HCT116 (cell line): ENCODE results near the gene WDR88. TPM values are rescaled to one million over a fixed set of nuclear protein-coding genes. Genes with fewer than 3 reads are reported as not detected.

Experiments used
- ATAC-seq: fragments of 200-7000 bp; cut with Tn5 transposase; 2 replicates; pipeline ENCODE4 v1.9.1; 2020; ENCODE audit warnings: mild to moderate bottlenecking, moderate library complexity
- BruUV-seq: library from RNA; stranded (reverse); fragments of 400-500 nt; replicated peaks from 2 replicates; lab custom pipeline; 2021; lab: Mats Ljungman, UMichigan
- CTCF ChIA-PET: fragments of 300-600 bp; sonication (Branson Sonifier 250); formaldehyde crosslinking; loops from one replicate; lab custom pipeline; 2021; ENCODE audit warnings: antibody characterized with exemption; lab: Charles Lee
- POLR2A ChIA-PET: fragments of 300-600, 350-600 bp; sonication (Branson Sonifier 250); formaldehyde crosslinking; loops from one replicate; lab custom pipeline; 2021; ENCODE audit warnings: antibody characterized with exemption; lab: Charles Lee
- RAD21 ChIA-PET, 2 experiments: fragments of 300-600 bp; sonication (Branson Sonifier 250); formaldehyde crosslinking; loops; one replicate each; lab custom pipeline; 2023; ENCODE audit warnings: low total read pairs in 2 of 2; ENCODE audit not compliant: uncharacterized antibody in 2 of 2, unreplicated experiment in 2 of 2, low non-redundant PET in 1 of 2; lab: Charles Lee
- DNase-seq: peaks from one replicate; pipeline ENCODE4 v3.0.0-alpha.2; 2010; ENCODE audit warnings: low read depth, low spot score
- H2AFZ ChIP-seq: fragments of 200-600 bp; shearing (Covaris generic), sonication (generic); 2 replicates; pipeline ENCODE4 v1.6.1; 2017; ENCODE audit warnings: low read depth, mixed run types, mixed read lengths, antibody characterized with exemption, low read length; ENCODE audit not compliant: poor library complexity, severe bottlenecking
- H3K27ac ChIP-seq: 2 replicates; pipeline ENCODE4 v1.5.1; 2012; ENCODE audit warnings: low read depth, low read length
- H3K27me3 ChIP-seq: fragments of 200-600 bp; sonication (generic); 2 replicates; pipeline ENCODE4 v1.6.1; 2016; ENCODE audit warnings: mixed run types, low read length, mixed read lengths; ENCODE audit not compliant: insufficient read depth
- H3K36me3 ChIP-seq, 2 experiments: fragments of 200-500 bp in 1 of 2; fragments of 200-600 bp in 1 of 2; sonication (Bioruptor generic) in 1 of 2; sonication (generic) in 1 of 2; 2 replicates each; pipeline versions ENCODE4 v1.5.1 to v1.6.1; 2014 to 2016; ENCODE audit warnings: low read length in 2 of 2, inconsistent platforms in 1 of 2, mixed read lengths in 1 of 2, mixed run types in 1 of 2; ENCODE audit not compliant: insufficient read depth in 2 of 2, control insufficient read depth in 1 of 2
- H3K4me1 ChIP-seq, 2 experiments: fragments of 200-600 bp in 1 of 2; sonication (generic) in 1 of 2; 2 replicates each; pipeline versions ENCODE4 v1.5.1 to v1.6.1; 2012 to 2017; ENCODE audit warnings: low read length in 2 of 2, inconsistent platforms in 1 of 2, mild to moderate bottlenecking in 1 of 2, mixed read lengths in 1 of 2, mixed run types in 1 of 2, moderate library complexity in 1 of 2; ENCODE audit not compliant: insufficient read depth in 2 of 2, control insufficient read depth in 1 of 2
- H3K4me2 ChIP-seq: fragments of 200-600 bp; sonication (generic); 2 replicates; pipeline ENCODE4 v1.6.1; 2017; ENCODE audit warnings: mixed run types, low read length, mixed read lengths
- H3K4me3 ChIP-seq, 2 experiments: fragments of 200-600 bp in 1 of 2; sonication (generic) in 1 of 2; replicated peaks in 1 of 2; 2 replicates each; pipeline ENCODE4 v1.5.1; 2011 to 2016; ENCODE audit warnings: low read length in 2 of 2, control low read depth in 1 of 2, low read depth in 1 of 2, mild to moderate bottlenecking in 1 of 2, mixed read lengths in 1 of 2, mixed run types in 1 of 2
- H3K79me2 ChIP-seq: fragments of 200-600 bp; sonication (generic); 2 replicates; pipeline ENCODE4 v1.6.1; 2017; ENCODE audit warnings: mild to moderate bottlenecking, mixed run types, low read length, moderate library complexity, mixed read lengths; ENCODE audit not compliant: insufficient read depth
- H3K9ac ChIP-seq: fragments of 200-600 bp; sonication (generic); 2 replicates; pipeline ENCODE4 v1.6.1; 2016; ENCODE audit warnings: low read length, mixed read lengths
- H3K9me2 ChIP-seq: fragments of 200-600 bp; sonication (generic), shearing (Covaris generic); 2 replicates; pipeline ENCODE4 v1.6.1; 2017; ENCODE audit warnings: mixed run types, mild to moderate bottlenecking, moderate library complexity; ENCODE audit not compliant: insufficient read depth
- H3K9me3 ChIP-seq, 2 experiments: fragments of 200-500 bp in 1 of 2; fragments of 200-600 bp in 1 of 2; sonication (Bioruptor generic) in 1 of 2; sonication (generic) in 1 of 2; 2 replicates each; pipeline ENCODE4 v1.6.1; 2014 to 2017; ENCODE audit warnings: low read length in 2 of 2, mixed read lengths in 2 of 2, inconsistent platforms in 1 of 2, low read depth in 1 of 2, mild to moderate bottlenecking in 1 of 2, mixed run types in 1 of 2, moderate library complexity in 1 of 2; ENCODE audit not compliant: control insufficient read depth in 1 of 2, insufficient read depth in 1 of 2
- H4K20me1 ChIP-seq: fragments of 200-600 bp; sonication (generic), shearing (Covaris generic); 2 replicates; pipeline ENCODE4 v1.6.1; 2017; ENCODE audit warnings: mixed run types, mild to moderate bottlenecking, moderate library complexity; ENCODE audit not compliant: insufficient read depth
- CBX3 ChIP-seq: IDR thresholded peaks from 2 replicates; pipeline ENCODE4 v1.6.1; 2012; ENCODE audit warnings: low read depth
- ELF1 ChIP-seq: IDR thresholded peaks from 2 replicates; pipeline ENCODE4 v1.6.1; 2012; ENCODE audit warnings: low read depth, borderline replicate concordance
- FOSL1 ChIP-seq: IDR thresholded peaks from 2 replicates; pipeline ENCODE4 v1.6.1; 2012; ENCODE audit warnings: low read depth
- POLR2AphosphoS5 ChIP-seq: IDR thresholded peaks from 2 replicates; pipeline ENCODE4 v1.6.1; 2011; ENCODE audit warnings: mild to moderate bottlenecking, low read depth, low read length, moderate library complexity
- RAD21 ChIP-seq: IDR thresholded peaks from 2 replicates; pipeline ENCODE4 v1.6.1; 2012; ENCODE audit warnings: low read depth, mild to moderate bottlenecking
- SRF ChIP-seq: IDR thresholded peaks from 2 replicates; pipeline ENCODE4 v1.6.1; 2012; ENCODE audit warnings: low read depth
- TCF7L2 ChIP-seq: IDR thresholded peaks from 2 replicates; pipeline ENCODE4 v1.7.0; 2011; ENCODE audit warnings: borderline replicate concordance, inconsistent platforms; ENCODE audit not compliant: insufficient read depth, insufficient read length; ENCODE audit errors: extremely low read depth
- YY1 ChIP-seq: IDR thresholded peaks from 2 replicates; pipeline ENCODE4 v1.6.1; 2011; ENCODE audit warnings: low read length, low read depth, moderate library complexity, mild to moderate bottlenecking; ENCODE audit not compliant: insufficient replicate concordance; ENCODE audit errors: extremely low read depth
- ZNF274 ChIP-seq: fragments of 200-500 bp; sonication (Bioruptor generic); IDR thresholded peaks from 2 replicates; pipeline ENCODE4 v1.6.1; 2014; ENCODE audit warnings: mild to moderate bottlenecking, low read depth, low read length, inconsistent platforms
- intact Hi-C: fragments of 100-400 bp; cut with micrococcal nuclease; formaldehyde crosslinking; loops from 2 replicates; pipeline ENCODE4 v1.10.0; 2022
- total RNA-seq: library from RNA; stranded (reverse); gene quantifications from one replicate; pipeline ENCODE4 v1.2.1, GENCODE V29; 2021; ENCODE audit not compliant: unreplicated experiment
- TF ChIP-seq, protein P1 (sequence below): IDR thresholded peaks from 2 replicates; pipeline ENCODE4 v1.6.1; 2012
- TF ChIP-seq, protein P2 (sequence below): IDR thresholded peaks from 2 replicates; pipeline ENCODE4 v1.6.1; 2012

Gene WDR88
- total RNA-seq, 1 experiment from 2014 or later, result not detected

DNA sequence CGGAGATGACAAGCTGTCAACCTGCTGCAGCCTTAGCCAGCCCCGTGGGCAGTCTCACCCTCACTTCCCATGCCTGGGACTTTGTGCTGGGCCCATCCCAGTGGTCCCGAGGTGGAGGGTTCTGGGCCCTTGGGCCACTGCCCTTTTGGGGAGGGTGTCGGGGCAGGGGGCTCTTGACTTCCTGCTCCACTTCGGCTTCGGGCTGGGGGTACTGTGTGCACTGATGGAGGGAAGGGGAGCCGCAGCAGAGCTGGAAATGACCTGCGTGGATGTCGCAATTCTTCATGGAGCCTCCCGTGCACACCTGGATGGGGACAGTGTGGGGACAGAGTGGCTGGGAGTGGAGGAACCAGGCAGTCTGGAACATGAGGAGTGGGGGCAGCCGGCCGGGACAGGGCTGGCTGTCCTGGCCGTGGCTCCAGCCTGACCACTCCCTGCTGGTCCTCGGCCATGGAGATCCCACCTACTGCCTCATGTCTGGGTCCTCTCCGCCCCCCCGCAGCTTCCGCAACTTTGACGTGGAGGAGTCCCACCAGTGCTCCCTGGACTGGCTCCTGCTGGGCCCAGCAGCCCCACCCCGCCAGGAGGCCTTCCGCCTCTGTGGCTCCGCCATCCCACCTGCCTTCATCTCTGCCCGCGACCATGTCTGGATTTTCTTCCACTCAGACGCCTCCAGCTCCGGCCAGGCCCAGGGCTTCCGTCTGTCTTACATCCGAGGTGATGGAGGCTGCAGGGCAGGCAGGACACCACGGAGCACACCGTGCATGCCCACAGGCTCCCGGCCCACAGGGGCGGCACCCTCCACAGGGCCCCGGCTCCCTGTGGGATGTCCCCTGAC, 72.4 kb downstream of the WDR88 start:
- Histone ChIP-seq H3K27ac (no peak overlapping the region), H3K36me3 (peaks cover 0 to 6% of the 10 kb centered on the region in 2 experiments; a peak in 2 of 4 replicates), H2AFZ (no peak overlapping the region), H3K4me1 (peaks cover 0 to 5% of the 10 kb centered on the region in 2 experiments; a peak in 2 of 4 replicates), H3K4me2 (no peak overlapping the region), H3K9ac (no peak overlapping the region), H3K9me2 (no peaks in the 10 kb centered on the region), H4K20me1 (no peaks in the 10 kb centered on the region), H3K4me3 (no peak overlapping the region), H3K9me3 (no peaks in the 10 kb centered on the region), H3K27me3 (no peaks in the 10 kb centered on the region), H3K79me2 (no peaks in the 10 kb centered on the region; the same call in 1 of the 2 replicates)
- TF ChIP-seq RAD21, result no peak
- no peak for TF ChIP-seq ZNF274
- no peak for TF ChIP-seq YY1
- TF ChIP-seq SRF, result no peak
- no peak for TF ChIP-seq ELF1
- no peak for TF ChIP-seq TCF7L2
- no peak for TF ChIP-seq CBX3
- TF ChIP-seq, protein P1, sequence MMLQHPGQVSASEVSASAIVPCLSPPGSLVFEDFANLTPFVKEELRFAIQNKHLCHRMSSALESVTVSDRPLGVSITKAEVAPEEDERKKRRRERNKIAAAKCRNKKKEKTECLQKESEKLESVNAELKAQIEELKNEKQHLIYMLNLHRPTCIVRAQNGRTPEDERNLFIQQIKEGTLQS, result no peak
- no peak for TF ChIP-seq FOSL1
- TF ChIP-seq, protein P2, sequence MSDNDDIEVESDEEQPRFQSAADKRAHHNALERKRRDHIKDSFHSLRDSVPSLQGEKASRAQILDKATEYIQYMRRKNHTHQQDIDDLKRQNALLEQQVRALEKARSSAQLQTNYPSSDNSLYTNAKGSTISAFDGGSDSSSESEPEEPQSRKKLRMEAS, result no peak
- no peak for TF ChIP-seq POLR2AphosphoS5
- CTCF ChIA-PET, result interaction anchor here (1.2 kb wide), 1 partner anchor 20 kb away, joined by 3 read pairs; no protein-coding TSS in a partner anchor
- RAD21 ChIA-PET, result no interaction called here
- ATAC-seq (no peak), DNase-seq (no peak)
- intact Hi-C loops, result no loop called here
- POLR2A ChIA-PET, result no interaction called here
- no TSS peak for BruUV-seq
